Epithelial cell of esophagus (primary cell): ENCODE results near the gene MEGF9.

ENCODE experiments used
- DNase-seq: peaks from one replicate; pipeline ENCODE4 v3.0.0; 2010; ENCODE audit warnings: low read depth
- H3K4me3 ChIP-seq: 2 replicates; pipeline ENCODE4 v1.5.1; 2011; ENCODE audit warnings: mild to moderate bottlenecking, low read length, control low read depth
- TF ChIP-seq, protein P1 (sequence below): IDR thresholded peaks from 2 replicates; pipeline ENCODE4 v1.5.1; 2011; ENCODE audit warnings: low read depth, mild to moderate bottlenecking, low read length, control low read depth, inconsistent platforms; ENCODE audit not compliant: insufficient read depth; ENCODE audit errors: missing control alignments

MEGF9 gene

GRCh38 chr9:120714088-120714845 lies at the start of gene MEGF9:
TSS of gene MEGF9 (minus strand) at chr9:120714470. CDS start at chr9:120714358, 112 bp downstream.
- peak within 1 kb of the TSS; percentile 79 for H3K4me3 ChIP-seq
- peak; percentile 99 for DNase-seq
- TF ChIP-seq, protein P1, sequence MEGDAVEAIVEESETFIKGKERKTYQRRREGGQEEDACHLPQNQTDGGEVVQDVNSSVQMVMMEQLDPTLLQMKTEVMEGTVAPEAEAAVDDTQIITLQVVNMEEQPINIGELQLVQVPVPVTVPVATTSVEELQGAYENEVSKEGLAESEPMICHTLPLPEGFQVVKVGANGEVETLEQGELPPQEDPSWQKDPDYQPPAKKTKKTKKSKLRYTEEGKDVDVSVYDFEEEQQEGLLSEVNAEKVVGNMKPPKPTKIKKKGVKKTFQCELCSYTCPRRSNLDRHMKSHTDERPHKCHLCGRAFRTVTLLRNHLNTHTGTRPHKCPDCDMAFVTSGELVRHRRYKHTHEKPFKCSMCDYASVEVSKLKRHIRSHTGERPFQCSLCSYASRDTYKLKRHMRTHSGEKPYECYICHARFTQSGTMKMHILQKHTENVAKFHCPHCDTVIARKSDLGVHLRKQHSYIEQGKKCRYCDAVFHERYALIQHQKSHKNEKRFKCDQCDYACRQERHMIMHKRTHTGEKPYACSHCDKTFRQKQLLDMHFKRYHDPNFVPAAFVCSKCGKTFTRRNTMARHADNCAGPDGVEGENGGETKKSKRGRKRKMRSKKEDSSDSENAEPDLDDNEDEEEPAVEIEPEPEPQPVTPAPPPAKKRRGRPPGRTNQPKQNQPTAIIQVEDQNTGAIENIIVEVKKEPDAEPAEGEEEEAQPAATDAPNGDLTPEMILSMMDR, result no peak

DNA sequence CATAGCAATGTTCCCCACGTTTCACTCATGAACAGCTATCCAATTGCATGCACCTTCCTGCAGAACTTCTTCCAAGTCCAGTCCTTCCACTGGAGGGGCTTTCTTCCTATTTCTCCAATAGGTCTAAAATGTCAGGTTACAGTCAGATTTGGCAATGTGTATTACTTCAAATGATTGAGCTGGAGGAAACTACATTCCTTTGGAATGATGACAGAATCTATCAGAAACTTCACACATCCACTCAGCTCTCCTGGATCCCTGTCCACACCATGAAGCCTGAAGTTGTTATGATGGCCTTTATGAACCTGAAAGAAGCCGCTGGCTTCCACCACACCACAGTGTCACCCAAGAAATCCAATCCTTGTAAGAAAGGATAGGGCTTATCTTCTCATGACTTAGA lies 46.7 kb upstream of the MEGF9 start:
- TF ChIP-seq, protein P1, result no peak
- no peak overlapping the region for H3K4me3 ChIP-seq
- no peak for DNase-seq

- no peak overlapping the region for H3K4me3 ChIP-seq
- DNase-seq, result no peak
- TF ChIP-seq, protein P1, result no peak
These were observed 45.6 kb upstream of the MEGF9 start for GRCh38 chr9:120759755-120760400.

DNA sequence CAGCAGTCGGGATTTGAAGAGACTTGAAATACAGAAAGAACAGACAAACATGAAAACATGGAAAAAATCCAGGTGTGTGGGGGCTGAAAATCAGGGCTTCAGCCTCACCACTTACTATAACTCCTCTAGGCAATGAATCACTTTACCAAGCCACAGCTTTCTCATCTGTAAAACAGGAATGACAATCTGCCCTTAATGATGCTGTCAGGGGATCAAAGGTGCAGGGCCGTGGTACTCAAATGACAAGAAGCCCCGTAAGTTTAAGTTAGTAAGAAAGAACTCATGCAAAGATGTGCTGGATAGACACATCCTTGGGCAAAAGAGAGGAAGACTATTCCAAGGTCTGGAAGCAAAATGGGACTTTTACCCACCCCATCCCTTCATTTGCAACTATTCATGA lies 44.3 kb upstream of the MEGF9 start:
- no peak overlapping the region for H3K4me3 ChIP-seq
- TF ChIP-seq, protein P1, result no peak
- no peak for DNase-seq

DNA sequence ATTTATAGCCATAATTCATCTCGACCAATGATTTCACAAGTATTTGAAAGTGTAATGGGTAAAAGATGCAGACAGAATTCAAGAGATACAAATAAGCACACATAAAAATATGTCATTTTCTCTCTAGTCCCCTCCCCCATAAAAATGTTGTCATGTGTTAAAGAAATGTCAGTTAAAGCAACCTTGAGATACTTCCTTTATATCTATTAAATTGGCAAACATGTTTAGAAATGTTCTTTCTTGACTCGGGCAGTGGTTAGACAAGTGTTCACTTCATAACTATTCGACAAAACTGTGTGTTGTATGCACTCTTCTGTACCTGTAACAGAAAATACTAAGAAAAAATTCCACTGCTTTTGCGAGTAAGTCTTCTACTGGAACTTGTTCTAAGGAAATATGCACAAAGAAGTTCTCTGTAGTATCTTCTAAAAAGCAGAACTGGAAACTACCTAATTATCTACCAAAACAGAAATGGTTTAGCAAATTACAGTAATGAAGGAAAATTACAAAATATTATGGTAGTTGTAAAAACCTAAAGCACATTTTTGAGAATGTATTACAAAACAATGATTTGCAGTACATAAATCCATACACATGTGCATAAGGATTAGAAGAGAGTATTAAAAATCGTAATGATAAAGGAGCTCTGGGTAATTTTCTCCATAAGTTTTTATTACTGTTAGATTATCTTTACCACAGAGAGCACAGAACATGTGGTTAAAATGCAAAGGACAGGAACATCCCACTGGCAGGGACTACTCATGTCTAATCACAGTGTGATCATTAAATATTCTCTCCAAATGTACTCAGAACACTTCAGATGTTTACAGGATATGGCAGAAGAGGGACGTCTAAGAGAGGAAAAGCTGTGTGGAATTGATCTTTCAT lies 43.0 kb upstream of the MEGF9 start:
- no peak overlapping the region for H3K4me3 ChIP-seq
- DNase-seq, result no peak
- TF ChIP-seq, protein P1, result no peak

DNA sequence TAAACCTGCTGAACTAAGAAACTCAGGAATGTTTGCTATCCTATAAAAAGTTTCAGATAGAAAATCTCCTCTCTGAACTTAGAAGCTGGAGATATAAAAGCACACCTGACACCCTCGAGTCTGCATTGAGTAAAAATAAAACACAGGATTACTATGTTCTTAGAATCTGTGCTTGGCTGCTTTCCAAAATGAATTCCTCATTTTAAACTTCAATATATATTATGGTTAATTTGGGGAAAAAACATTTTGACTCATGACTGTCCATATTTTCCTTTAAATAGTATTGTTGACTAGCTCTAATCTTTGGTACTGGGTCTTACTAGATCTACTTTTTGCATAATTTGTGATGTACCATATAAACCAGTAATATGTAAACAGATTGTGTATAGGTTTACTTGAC lies 42.3 kb upstream of the MEGF9 start:
- H3K4me3 ChIP-seq, result no peak overlapping the region
- TF ChIP-seq, protein P1, result no peak
- DNase-seq, result no peak
